Subcutaneous adipose tissue (tissue), 4 donors: ENCODE data around the gene DMWD. TPM values are rescaled to one million over a fixed set of nuclear protein-coding genes. Genes with fewer than 3 reads are reported as not detected.

Source experiments
- CTCF ChIP-seq: fragments of 450-650 bp; IDR thresholded peaks from one replicate; pipeline ENCODE4 v1.5.1; 2016; ENCODE audit warnings: low read depth, mild to moderate bottlenecking, control low read depth, antibody characterized with exemption, moderate library complexity
- total RNA-seq, 4 donors: library from RNA; depleted of rRNA; stranded (reverse); fragments of >200 nt; gene quantifications; one replicate each; pipeline ENCODE4 v1.1.0, GENCODE V29; 2016

DMWD gene
- total RNA-seq, 4 donors from 2014 or later, result 8.3 to 58.4 (median 16.6) TPM

- TF ChIP-seq CTCF, result no peak
These were observed 33.6 kb upstream of the DMWD start for GRCh38 chr19:45825917-45826893.

- TF ChIP-seq CTCF, result no peak
These were observed 32.6 kb upstream of the DMWD start for GRCh38 chr19:45825263-45825605.

- TF ChIP-seq CTCF, result no peak
These were observed 32.1 kb upstream of the DMWD start for GRCh38 chr19:45824531-45825262.

- no peak for TF ChIP-seq CTCF
These were observed 31.4 kb upstream of the DMWD start for GRCh38 chr19:45824041-45824471.

- no peak for TF ChIP-seq CTCF
These were observed 30.5 kb upstream of the DMWD start for GRCh38 chr19:45823182-45823581.

GRCh38 chr19:45822716-45823115 lies 30.1 kb upstream of the DMWD start:
- TF ChIP-seq CTCF, result no peak

- TF ChIP-seq CTCF, result no peak
These were observed 28.9 kb upstream of the DMWD start for GRCh38 chr19:45821570-45821969.
